ENCODE measurements around the gene KANK4.

The KANK4 gene

DNA sequence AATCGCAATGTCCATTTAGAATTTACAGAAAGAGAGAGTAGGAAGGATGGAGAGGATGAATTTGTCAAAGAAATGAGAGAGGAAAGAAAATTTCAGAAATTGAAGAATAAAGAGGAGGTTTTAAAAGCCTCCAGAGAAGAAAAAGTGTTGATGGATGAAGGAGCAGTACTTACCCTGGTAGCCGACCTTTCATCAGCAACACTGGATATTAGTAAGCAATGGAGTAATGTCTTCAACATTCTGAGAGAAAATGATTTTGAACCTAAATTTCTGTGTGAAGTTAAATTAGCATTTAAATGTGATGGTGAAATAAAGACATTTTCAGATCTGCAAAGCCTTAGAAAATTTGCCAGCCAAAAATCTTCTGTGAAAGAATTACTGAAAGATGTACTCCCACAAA is 112.0 kb downstream of the KANK4 start:
- DNase-seq (ENCODE audit: low spot score): no peak

DNA sequence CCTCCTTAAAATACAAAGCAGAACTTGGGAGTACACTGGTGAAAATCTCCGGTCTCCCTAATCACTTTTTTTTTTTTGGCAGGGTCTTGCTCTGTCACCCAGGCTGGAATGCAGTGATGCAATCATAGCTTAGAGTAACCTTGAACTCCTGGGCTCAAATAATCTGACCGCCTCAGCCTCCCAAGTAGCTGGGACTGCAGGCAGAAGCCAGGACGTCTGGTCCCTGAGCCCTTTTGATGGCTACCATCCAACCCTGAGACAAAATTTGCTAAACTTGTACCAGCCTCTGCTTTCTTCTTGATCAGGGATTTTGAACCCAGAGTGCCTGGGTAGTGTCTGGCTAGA is 120.5 kb downstream of the KANK4 start:
- DNase-seq (ENCODE audit: low spot score): no peak

DNA sequence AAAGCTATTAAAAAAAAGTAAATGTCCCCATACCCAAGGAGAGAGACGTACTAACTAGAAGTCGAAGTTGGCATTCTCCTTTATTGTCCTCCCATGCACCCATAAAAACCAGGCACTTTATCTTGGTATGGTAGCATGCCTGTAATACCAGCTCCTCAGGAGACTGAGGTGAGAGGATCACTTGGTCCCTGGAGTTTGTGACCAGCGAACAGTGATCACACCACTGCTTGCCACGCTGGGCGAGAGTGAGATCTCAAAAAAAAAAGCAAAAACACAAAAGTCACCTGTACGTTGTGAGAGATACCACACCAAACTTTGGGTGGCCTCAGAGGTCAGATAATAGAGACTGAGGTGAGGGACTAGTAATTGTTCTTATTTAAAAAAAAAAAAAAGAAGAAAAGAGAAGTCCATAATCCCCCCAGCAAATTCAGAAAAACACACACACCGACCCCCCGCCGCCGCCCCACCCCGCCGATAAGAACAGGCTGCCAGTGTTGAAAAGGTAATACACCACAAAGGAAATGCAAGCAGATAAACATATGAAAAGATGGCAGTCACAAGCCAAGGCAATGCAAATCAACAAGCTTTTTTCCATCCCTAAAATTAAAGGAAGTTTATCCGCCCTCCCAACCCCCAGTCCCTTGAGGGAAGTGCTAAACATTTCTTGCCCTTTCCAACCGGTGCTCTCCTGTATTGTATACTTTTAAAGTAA is 121.0 kb downstream of the KANK4 start:
- no peak for DNase-seq (ENCODE audit: low spot score)

DNA sequence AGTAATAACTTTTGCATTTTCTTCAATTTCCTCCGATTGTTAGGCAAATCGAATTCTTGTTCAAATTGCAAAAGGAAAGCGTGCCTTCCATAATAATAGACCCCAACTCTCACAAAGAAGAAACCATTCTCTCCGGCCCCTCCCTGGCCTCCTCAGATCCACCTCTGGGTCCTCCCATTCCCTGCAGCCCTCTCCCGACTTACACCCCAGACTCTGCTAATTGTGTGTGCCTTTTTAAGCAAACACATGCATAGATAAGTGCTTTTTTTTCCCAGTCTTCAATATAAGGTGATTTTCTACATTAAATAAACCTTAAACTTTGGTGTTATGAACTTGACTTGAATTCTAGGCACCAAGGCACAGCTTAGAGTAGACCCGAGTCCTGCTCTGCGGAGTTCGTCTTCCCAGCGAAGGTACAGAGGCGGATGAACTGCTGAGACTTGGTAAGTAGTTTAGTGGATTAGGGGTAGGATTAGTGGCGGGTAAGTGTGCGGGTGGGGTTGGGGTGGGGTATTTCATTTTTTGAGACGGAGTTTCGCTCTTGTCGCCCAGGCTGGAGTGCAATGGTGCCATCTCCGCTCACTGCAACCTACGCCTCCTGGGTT is 123.0 kb downstream of the KANK4 start:
- no peak for DNase-seq (ENCODE audit: low spot score)

DNA sequence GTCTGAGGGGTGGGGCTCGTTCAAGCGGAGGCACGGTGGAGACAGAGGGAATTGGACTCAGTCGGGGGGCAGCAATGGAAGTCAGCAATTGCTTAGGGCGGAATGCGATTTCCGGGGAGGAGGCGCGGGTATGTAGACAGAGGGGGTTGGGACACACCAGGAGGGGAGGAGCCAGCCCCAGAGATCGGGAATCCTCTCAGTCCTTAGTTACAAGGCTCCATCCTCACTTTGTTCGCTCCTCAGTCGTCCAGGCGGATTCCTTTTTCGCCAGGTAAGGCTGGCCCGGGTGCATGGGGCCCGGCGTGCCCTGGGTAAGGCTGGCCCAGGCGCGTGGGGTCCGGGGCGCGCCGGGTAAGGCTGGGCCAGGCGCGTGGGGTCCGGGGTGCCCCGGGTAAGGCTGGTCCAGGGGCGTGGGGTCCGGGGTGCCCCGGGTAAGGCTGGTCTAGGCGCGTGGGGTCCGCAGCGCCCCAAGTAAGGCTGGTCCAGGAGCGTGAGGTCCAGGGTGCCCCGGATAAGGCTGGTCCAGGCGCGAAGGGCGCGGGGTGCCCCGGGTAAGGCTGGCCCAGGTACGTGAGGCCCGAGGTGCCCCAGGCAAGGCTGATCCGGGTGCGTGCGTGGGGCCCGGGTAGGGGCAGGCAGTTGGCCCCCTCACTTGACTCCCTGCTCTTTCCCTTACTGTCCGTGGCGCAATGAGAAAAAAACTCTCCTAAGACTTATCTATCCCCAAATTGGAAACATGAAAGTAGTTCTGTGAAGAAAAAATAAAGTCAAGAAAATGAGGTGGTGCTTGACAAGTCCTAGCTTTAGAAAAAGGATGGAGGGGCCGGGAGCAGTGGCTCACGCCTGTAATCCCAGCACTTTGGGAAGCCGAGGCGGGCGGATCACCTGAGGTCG is 124.3 kb downstream of the KANK4 start, which contains the start of gene L1TD1:
TSS of gene L1TD1 (plus strand) at position 199 of the 894 bp plus-strand sequence. CDS start 11,780 bp downstream, outside the sequence.
- no peak for DNase-seq (ENCODE audit: low spot score)

DNA sequence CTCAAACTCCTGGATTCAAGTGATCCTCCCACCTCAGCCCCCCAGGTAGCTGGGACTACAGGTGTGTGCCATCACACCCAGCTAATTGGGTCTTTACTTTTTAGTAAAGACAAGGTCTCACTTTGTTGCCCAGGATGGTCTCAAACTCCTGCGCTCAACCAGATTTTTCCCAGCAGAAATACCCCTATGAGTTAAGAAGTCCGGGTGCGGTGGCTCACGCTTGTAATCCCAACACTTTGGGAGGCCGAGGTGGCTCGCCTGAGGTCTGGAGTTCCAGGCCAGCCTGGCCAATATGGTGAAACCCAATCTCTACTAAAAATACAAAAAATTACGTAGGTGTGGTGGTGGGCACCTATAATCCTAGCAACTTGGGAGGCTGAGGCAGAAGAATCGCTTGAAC is 131.1 kb downstream of the KANK4 start:
- no peak for DNase-seq (ENCODE audit: low spot score)

DNA sequence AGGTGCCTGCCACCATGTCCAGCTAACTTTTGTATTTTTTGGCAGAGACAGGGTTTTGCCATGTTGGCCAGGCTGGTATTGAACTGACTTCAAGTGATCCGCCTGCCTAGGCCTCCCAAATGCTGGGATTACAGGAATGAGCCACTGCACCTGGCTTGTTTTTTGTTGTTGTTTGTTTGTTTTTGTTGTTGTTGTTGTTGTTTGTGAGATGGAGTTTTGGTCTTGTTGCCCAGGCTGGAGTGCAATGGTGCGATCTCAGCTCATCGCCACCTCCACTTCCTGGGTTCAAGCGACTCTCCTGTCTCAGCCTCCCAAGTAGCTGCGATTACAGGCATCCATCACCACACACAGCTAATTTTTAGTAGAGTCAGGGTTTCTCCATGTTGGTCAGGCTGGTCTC is 131.7 kb downstream of the KANK4 start:
- DNase-seq (ENCODE audit: low spot score): no peak

Data from kidney tubule cell (primary cell).